Ishikawa (cell line): ENCODE results near the gene NRBF2.

Experiments
- CEBPB ChIP-seq: IDR thresholded peaks from 2 replicates; pipeline ENCODE4 v1.6.1; 2012
- CREB1 ChIP-seq: IDR thresholded peaks from 2 replicates; pipeline ENCODE4 v1.6.1; 2012; ENCODE audit warnings: low read depth
- EGR1 ChIP-seq: IDR thresholded peaks from 2 replicates; pipeline ENCODE4 v1.6.1; 2012
- EP300 ChIP-seq: IDR thresholded peaks from 2 replicates; pipeline ENCODE4 v1.6.1; 2012; ENCODE audit warnings: borderline replicate concordance
- FOXM1 ChIP-seq: IDR thresholded peaks from 2 replicates; pipeline ENCODE4 v1.6.1; 2012; ENCODE audit warnings: low read depth, borderline replicate concordance
- MAX ChIP-seq: IDR thresholded peaks from 2 replicates; pipeline ENCODE4 v1.6.1; 2012
- RAD21 ChIP-seq: IDR thresholded peaks from 2 replicates; pipeline ENCODE4 v1.6.1; 2012; ENCODE audit warnings: low read depth
- REST ChIP-seq: IDR thresholded peaks from 2 replicates; pipeline ENCODE4 v1.6.1; 2012; ENCODE audit warnings: low read depth, mild to moderate bottlenecking
- YY1 ChIP-seq: IDR thresholded peaks from 2 replicates; pipeline ENCODE4 v1.6.1; 2012; ENCODE audit warnings: low read depth

- TF ChIP-seq CEBPB (no peak), EGR1 (no peak), EP300 (no peak), FOXM1 (no peak), YY1 (no peak), REST (no peak), CREB1 (no peak), RAD21 (no peak), MAX (no peak)
Measured at GRCh38 chr10:63105225-63106110, 27.7 kb upstream of the NRBF2 start.
